Parathyroid adenoma (tissue), 2 donors: ENCODE data around the gene SORBS1.
A peak's percentile ranks its signal among the peaks of the same experiment; 100 is the strongest.
"Not testable (repeated sequence)": the region's sequence is repeated elsewhere in the genome, so short reads cannot be mapped to it uniquely, and the experiment has no call there.

ENCODE experiments used
- H2AFZ ChIP-seq: fragments of 300-600 bp; sonication (generic); one replicate; pipeline ENCODE4 v1.7.0; 2017; ENCODE audit warnings: antibody characterized with exemption, mild to moderate bottlenecking
- H3K27ac ChIP-seq: fragments of 300-600 bp; sonication (generic); one replicate; pipeline ENCODE4 v1.7.0; 2017
- H3K27me3 ChIP-seq: fragments of 300-600 bp; sonication (generic); one replicate; pipeline ENCODE4 v1.7.0; 2017; ENCODE audit warnings: low read length; ENCODE audit not compliant: control insufficient read depth, insufficient read depth
- H3K36me3 ChIP-seq: fragments of 300-600 bp; sonication (generic); one replicate; pipeline ENCODE4 v1.7.0; 2017; ENCODE audit warnings: low read length; ENCODE audit not compliant: control insufficient read depth, insufficient read depth
- H3K4me1 ChIP-seq: fragments of 300-600 bp; sonication (generic); one replicate; pipeline ENCODE4 v1.7.0; 2017; ENCODE audit warnings: control low read depth
- H3K4me2 ChIP-seq: fragments of 300-600 bp; sonication (generic); one replicate; pipeline ENCODE4 v1.7.0; 2017; ENCODE audit warnings: low read length
- H3K4me3 ChIP-seq: fragments of 300-600 bp; sonication (generic); one replicate; pipeline ENCODE4 v1.7.0; 2017; ENCODE audit warnings: low read depth, low read length
- H3K79me2 ChIP-seq: fragments of 300-600 bp; sonication (generic); one replicate; pipeline ENCODE4 v1.7.0; 2017; ENCODE audit warnings: control low read depth
- H3K9ac ChIP-seq: fragments of 300-600 bp; sonication (generic); one replicate; pipeline ENCODE4 v1.7.0; 2017; ENCODE audit warnings: mild to moderate bottlenecking
- H3K9me3 ChIP-seq: fragments of 300-600 bp; sonication (generic); one replicate; pipeline ENCODE4 v1.7.0; 2017; ENCODE audit warnings: low read length; ENCODE audit not compliant: control insufficient read depth
- TF ChIP-seq, protein P1 (sequence below): fragments of 300-600 bp; sonication (generic); IDR thresholded peaks from one replicate; pipeline ENCODE4 v1.7.0; 2017; ENCODE audit warnings: antibody characterized with exemption, mild to moderate bottlenecking
- donor health status: primary hyperparathyroidism.

SORBS1 gene

DNA sequence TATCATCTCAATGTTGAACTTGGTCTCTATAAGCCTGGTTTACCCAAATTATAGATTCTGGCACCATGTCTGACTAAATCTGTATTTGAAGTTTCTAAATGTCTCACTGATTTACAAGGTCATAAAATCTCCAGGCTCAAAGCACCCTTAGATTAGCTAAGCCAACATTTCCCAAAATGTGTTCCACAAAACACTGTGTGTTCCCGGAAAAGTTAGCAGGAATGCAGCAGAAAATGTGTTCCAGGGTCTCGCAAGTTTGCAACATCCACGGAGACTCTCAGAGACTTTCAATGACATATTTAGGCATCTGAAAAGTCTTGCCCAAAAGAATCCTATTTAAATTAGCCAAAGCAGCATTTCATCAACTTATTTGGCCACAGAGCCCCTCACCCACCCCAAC lies 91.9 kb downstream of the SORBS1 start:
- Histone ChIP-seq H3K27me3 (no peaks in the 10 kb centered on the region), H3K36me3 (no peaks in the 10 kb centered on the region), H3K4me2 (no peak overlapping the region), H3K9me3 (no peaks in the 10 kb centered on the region), H3K9ac (no peak overlapping the region), H2AFZ (no peak overlapping the region), H3K79me2 (no peaks in the 10 kb centered on the region), H3K4me3 (no peak overlapping the region), H3K4me1 (peaks cover 5% of the 10 kb centered on the region), H3K27ac (no peak overlapping the region)
- TF ChIP-seq, protein P1, sequence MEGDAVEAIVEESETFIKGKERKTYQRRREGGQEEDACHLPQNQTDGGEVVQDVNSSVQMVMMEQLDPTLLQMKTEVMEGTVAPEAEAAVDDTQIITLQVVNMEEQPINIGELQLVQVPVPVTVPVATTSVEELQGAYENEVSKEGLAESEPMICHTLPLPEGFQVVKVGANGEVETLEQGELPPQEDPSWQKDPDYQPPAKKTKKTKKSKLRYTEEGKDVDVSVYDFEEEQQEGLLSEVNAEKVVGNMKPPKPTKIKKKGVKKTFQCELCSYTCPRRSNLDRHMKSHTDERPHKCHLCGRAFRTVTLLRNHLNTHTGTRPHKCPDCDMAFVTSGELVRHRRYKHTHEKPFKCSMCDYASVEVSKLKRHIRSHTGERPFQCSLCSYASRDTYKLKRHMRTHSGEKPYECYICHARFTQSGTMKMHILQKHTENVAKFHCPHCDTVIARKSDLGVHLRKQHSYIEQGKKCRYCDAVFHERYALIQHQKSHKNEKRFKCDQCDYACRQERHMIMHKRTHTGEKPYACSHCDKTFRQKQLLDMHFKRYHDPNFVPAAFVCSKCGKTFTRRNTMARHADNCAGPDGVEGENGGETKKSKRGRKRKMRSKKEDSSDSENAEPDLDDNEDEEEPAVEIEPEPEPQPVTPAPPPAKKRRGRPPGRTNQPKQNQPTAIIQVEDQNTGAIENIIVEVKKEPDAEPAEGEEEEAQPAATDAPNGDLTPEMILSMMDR = no peak

GRCh38 chr10:95467642-95468041 lies 93.5 kb downstream of the SORBS1 start:
- H3K9ac ChIP-seq, H3K4me2 ChIP-seq, H3K27ac ChIP-seq, H3K36me3 ChIP-seq, H3K4me3 ChIP-seq, H3K9me3 ChIP-seq, H3K4me1 ChIP-seq, H3K79me2 ChIP-seq, H3K27me3 ChIP-seq: not testable (repeated sequence)
- H2AFZ ChIP-seq = peak overlapping the region; percentile 61

DNA sequence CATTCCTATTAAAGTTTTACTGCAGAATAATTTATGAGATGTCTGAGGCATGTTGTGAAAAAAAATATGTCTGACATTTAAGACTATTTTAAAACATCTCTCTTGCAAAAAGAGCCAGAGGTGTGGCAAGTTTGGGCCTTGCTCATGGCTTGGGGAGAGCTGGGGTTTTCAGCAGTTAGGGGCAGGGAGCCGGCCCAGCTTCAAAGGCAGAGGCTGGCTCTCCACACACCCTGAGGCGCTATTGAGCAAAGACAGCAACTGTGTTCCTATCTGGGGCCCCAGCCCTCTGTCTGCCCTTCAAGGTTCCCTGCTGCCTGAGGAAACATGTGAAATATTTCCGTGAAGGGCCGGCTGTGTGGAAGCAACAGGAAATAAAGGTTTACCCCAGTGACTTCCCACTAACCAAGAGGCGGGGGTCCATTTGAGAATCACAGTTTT lies 94.0 kb downstream of the SORBS1 start:
- Histone ChIP-seq H3K79me2 (no peaks in the 10 kb centered on the region), H3K9ac (no peak overlapping the region), H3K27ac (no peak overlapping the region), H3K9me3 (no peaks in the 10 kb centered on the region), H3K4me2 (no peak overlapping the region), H3K4me3 (no peak overlapping the region), H3K36me3 (no peaks in the 10 kb centered on the region), H2AFZ (peak overlapping the region; percentile 61), H3K27me3 (no peaks in the 10 kb centered on the region), H3K4me1 (peaks cover 5% of the 10 kb centered on the region)
- TF ChIP-seq, protein P1 = peak; percentile 16

GRCh38 chr10:95466436-95466835 lies 94.7 kb downstream of the SORBS1 start:
- H3K27ac ChIP-seq = no peak overlapping the region
- no peak overlapping the region for H2AFZ ChIP-seq
- no peaks in the 10 kb centered on the region for H3K79me2 ChIP-seq
- no peaks in the 10 kb centered on the region for H3K27me3 ChIP-seq
- TF ChIP-seq, protein P1 = no peak
- no peaks in the 10 kb centered on the region for H3K36me3 ChIP-seq
- H3K4me1 ChIP-seq = peaks cover 5% of the 10 kb centered on the region
- no peak overlapping the region for H3K4me3 ChIP-seq
- H3K9me3 ChIP-seq = no peaks in the 10 kb centered on the region
- no peak overlapping the region for H3K9ac ChIP-seq
- H3K4me2 ChIP-seq = no peak overlapping the region

DNA sequence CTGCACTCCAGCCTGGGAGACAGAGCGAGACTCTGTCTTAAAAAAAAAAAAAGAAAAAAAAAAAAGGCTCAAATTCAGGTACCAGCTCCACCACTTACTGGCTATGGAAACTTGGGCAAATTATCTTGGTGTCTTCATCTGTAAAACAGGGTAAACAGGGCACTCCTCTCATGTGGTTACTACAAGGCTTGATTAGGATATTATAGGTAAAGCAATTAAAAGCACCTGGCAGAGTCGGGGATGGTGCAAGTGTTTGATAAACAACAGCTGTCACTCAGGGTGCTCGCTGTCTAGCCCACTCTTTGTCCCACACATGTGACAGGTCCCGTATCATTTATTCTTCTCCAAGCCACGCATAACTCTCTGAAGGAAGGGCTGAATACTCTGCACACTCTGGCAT lies 96.9 kb downstream of the SORBS1 start:
- H2AFZ ChIP-seq = no peak overlapping the region
- H3K4me1 ChIP-seq = peaks cover 5% of the 10 kb centered on the region
- H3K9ac ChIP-seq = no peak overlapping the region
- H3K9me3 ChIP-seq = no peaks in the 10 kb centered on the region
- H3K4me2 ChIP-seq = no peak overlapping the region
- no peak overlapping the region for H3K27ac ChIP-seq
- TF ChIP-seq, protein P1 = no peak
- no peak overlapping the region for H3K4me3 ChIP-seq
- no peaks in the 10 kb centered on the region for H3K27me3 ChIP-seq
- H3K36me3 ChIP-seq = no peaks in the 10 kb centered on the region
- H3K79me2 ChIP-seq = no peaks in the 10 kb centered on the region
